H1 (cell line): Measurements from ENCODE around the gene PTPN3. TPM values are rescaled to one million over a fixed set of nuclear protein-coding genes. Genes with fewer than 3 reads are reported as not detected.

Experiments used
- CTCF ChIA-PET: fragments of 300-600 bp; sonication (Branson Sonifier 250); formaldehyde crosslinking; loops from one replicate; lab custom pipeline; 2021; ENCODE audit not compliant: partially characterized antibody; lab: Charles Lee
- POLR2A ChIA-PET: fragments of 300-600 bp; sonication (Branson Sonifier 250); formaldehyde crosslinking; loops from one replicate; lab custom pipeline; 2021; ENCODE audit warnings: inconsistent platforms; ENCODE audit not compliant: partially characterized antibody; lab: Charles Lee
- DNase-seq, 2 experiments: peaks; one replicate each; pipeline versions ENCODE4 v3.0.0 to v3.0.0-alpha.2; 2010 to 2022; ENCODE audit warnings: low spot score in 2 of 2, low read depth in 1 of 2, mixed read lengths in 1 of 2
- FAIRE-seq: peaks from 2 replicates; lab custom pipeline; 2011; peaks lifted over from hg19 to GRCh38; lab: Jason Lieb, UNC
- H2AFZ ChIP-seq: 2 replicates; pipeline ENCODE4 v1.8.1; 2012; ENCODE audit warnings: low read length, inconsistent platforms
- H2AK5ac ChIP-seq: 2 replicates; pipeline ENCODE4 v1.6.1; 2013; ENCODE audit warnings: low read depth, low read length
- H2BK120ac ChIP-seq: replicated peaks from 2 replicates; pipeline ENCODE3; 2013; ENCODE audit warnings: low read depth, low read length, inconsistent platforms
- H2BK12ac ChIP-seq: 2 replicates; pipeline ENCODE4 v1.6.1; 2013; ENCODE audit warnings: low read depth, low read length
- H2BK15ac ChIP-seq: 2 replicates; pipeline ENCODE4 v1.6.1; 2013; ENCODE audit warnings: low read length
- H2BK20ac ChIP-seq: 2 replicates; pipeline ENCODE4 v1.6.1; 2013; ENCODE audit warnings: low read length
- H2BK5ac ChIP-seq: 2 replicates; pipeline ENCODE4 v1.6.1; 2013; ENCODE audit warnings: low read depth, low read length
- H3K14ac ChIP-seq: 2 replicates; pipeline ENCODE4 v1.6.1; 2013; ENCODE audit warnings: inconsistent platforms; ENCODE audit not compliant: insufficient read length
- H3K18ac ChIP-seq: 2 replicates; pipeline ENCODE4 v1.6.1; 2013; ENCODE audit warnings: low read length; ENCODE audit errors: extremely low read depth
- H3K23ac ChIP-seq: 2 replicates; pipeline ENCODE4 v1.6.1; 2013; ENCODE audit warnings: inconsistent platforms; ENCODE audit not compliant: insufficient read length
- H3K23me2 ChIP-seq: 2 replicates; pipeline ENCODE4 v1.6.1; 2013; ENCODE audit warnings: low read depth, low read length
- H3K27ac ChIP-seq: 2 replicates; pipeline ENCODE4 v1.6.1; 2011; ENCODE audit warnings: low read depth, low read length, inconsistent platforms
- H3K27me3 ChIP-seq, 4 experiments: replicated peaks in 1 of 4; 1 replicate in 1 of 4; 2 replicates in 3 of 4; pipeline versions ENCODE4 v1.6.1 to v1.8.1; 2011 to 2013; ENCODE audit warnings: low read length in 3 of 4, mild to moderate bottlenecking in 3 of 4, inconsistent platforms in 2 of 4, mixed read lengths in 2 of 4, moderate library complexity in 1 of 4; ENCODE audit not compliant: control insufficient read depth in 3 of 4, insufficient read depth in 3 of 4; ENCODE audit errors: extremely low read depth in 1 of 4
- H3K36me3 ChIP-seq, 4 experiments: 2 replicates each; pipeline versions ENCODE4 v1.6.1 to v1.8.1; 2011 to 2013; ENCODE audit warnings: mild to moderate bottlenecking in 4 of 4, low read length in 3 of 4, moderate library complexity in 2 of 4, control low read depth in 1 of 4, inconsistent platforms in 1 of 4; ENCODE audit not compliant: insufficient read depth in 4 of 4, control insufficient read depth in 2 of 4
- H3K4ac ChIP-seq: replicated peaks from 2 replicates; pipeline ENCODE3; 2013; ENCODE audit warnings: low read length, low read depth, mixed read lengths, inconsistent platforms; ENCODE audit not compliant: insufficient read length
- H3K4me1 ChIP-seq, 4 experiments: replicated peaks in 1 of 4; 1 replicate in 1 of 4; 2 replicates in 3 of 4; pipeline versions ENCODE4 v1.6.1 to v1.8.1; 2011 to 2013; ENCODE audit warnings: low read length in 3 of 4, inconsistent platforms in 2 of 4, mixed read lengths in 1 of 4; ENCODE audit not compliant: insufficient read depth in 4 of 4, control insufficient read depth in 3 of 4
- H3K4me2 ChIP-seq, 2 experiments: 2 replicates each; pipeline versions ENCODE4 v1.6.1 to v1.8.1; 2011 to 2013; ENCODE audit warnings: low read depth in 2 of 2, low read length in 2 of 2, control low read depth in 1 of 2, inconsistent platforms in 1 of 2, mild to moderate bottlenecking in 1 of 2; ENCODE audit not compliant: insufficient read depth in 1 of 2
- H3K4me3 ChIP-seq, 4 experiments: fragments of 200-600, 300-600 bp in 1 of 4; sonication (generic), shearing (Covaris generic), sonication (Bioruptor Twin) in 1 of 4; 2 replicates each; pipeline versions ENCODE4 v1.5.1 to v1.8.1; 2011 to 2016; ENCODE audit warnings: low read length in 4 of 4, low read depth in 3 of 4, control low read depth in 2 of 4, inconsistent platforms in 2 of 4, mild to moderate bottlenecking in 2 of 4, mixed read lengths in 1 of 4, moderate library complexity in 1 of 4; ENCODE audit not compliant: insufficient read depth in 2 of 4; ENCODE audit errors: extremely low read depth in 1 of 4
- H3K56ac ChIP-seq: replicated peaks from 2 replicates; pipeline ENCODE3; 2013; ENCODE audit warnings: low read depth, mild to moderate bottlenecking, mixed read lengths, low read length, inconsistent platforms; ENCODE audit not compliant: insufficient read length
- H3K79me1 ChIP-seq: 2 replicates; pipeline ENCODE4 v1.6.1; 2013; ENCODE audit warnings: low read depth, low read length, control low read depth
- H3K79me2 ChIP-seq, 2 experiments: 2 replicates each; pipeline versions ENCODE4 v1.6.1 to v1.8.1; 2012 to 2013; ENCODE audit warnings: low read length in 2 of 2, mild to moderate bottlenecking in 2 of 2, inconsistent platforms in 1 of 2; ENCODE audit not compliant: insufficient read depth in 2 of 2, control insufficient read depth in 1 of 2
- H3K9ac ChIP-seq, 4 experiments: replicated peaks in 1 of 4; 1 replicate in 1 of 4; 2 replicates in 3 of 4; pipeline versions ENCODE4 v1.6.1 to v1.8.1; 2011 to 2013; ENCODE audit warnings: low read depth in 3 of 4, low read length in 3 of 4, control low read depth in 2 of 4, mild to moderate bottlenecking in 2 of 4, moderate library complexity in 2 of 4, inconsistent platforms in 1 of 4; ENCODE audit errors: extremely low read depth in 1 of 4
- H3K9me3 ChIP-seq, 2 experiments: 2 replicates each; pipeline versions ENCODE4 v1.6.1 to v1.8.1; 2012 to 2013; ENCODE audit warnings: mild to moderate bottlenecking in 2 of 2, moderate library complexity in 2 of 2, control low read depth in 1 of 2, inconsistent platforms in 1 of 2, low read depth in 1 of 2, low read length in 1 of 2, mixed read lengths in 1 of 2; ENCODE audit not compliant: insufficient read depth in 2 of 2
- H4K20me1 ChIP-seq, 2 experiments: replicated peaks in 1 of 2; 2 replicates each; pipeline versions ENCODE3 to v1.8.1; 2011 to 2013; ENCODE audit warnings: inconsistent platforms in 2 of 2, low read length in 2 of 2, mild to moderate bottlenecking in 1 of 2; ENCODE audit not compliant: insufficient read depth in 2 of 2, control insufficient read depth in 1 of 2
- H4K5ac ChIP-seq: 2 replicates; pipeline ENCODE4 v1.6.1; 2013; ENCODE audit warnings: low read length, low read depth, mixed read lengths, inconsistent platforms; ENCODE audit not compliant: insufficient read length
- H4K8ac ChIP-seq: 2 replicates; pipeline ENCODE4 v1.8.0; 2013; ENCODE audit warnings: mild to moderate bottlenecking, moderate library complexity, low read length, inconsistent platforms; ENCODE audit not compliant: insufficient read depth; ENCODE audit errors: extremely low read depth
- H4K91ac ChIP-seq: replicated peaks from 2 replicates; pipeline ENCODE3; 2013; ENCODE audit warnings: low read length, mixed read lengths, inconsistent platforms; ENCODE audit not compliant: insufficient read length
- ATF2 ChIP-seq: IDR thresholded peaks from 2 replicates; pipeline ENCODE4 v1.6.1; 2012; ENCODE audit warnings: low read length, inconsistent platforms
- CHD1 ChIP-seq: IDR thresholded peaks from 2 replicates; pipeline ENCODE4 v1.6.1; 2012; ENCODE audit warnings: low read depth, low read length, improper control_type of control experiment
- CREB1 ChIP-seq: IDR thresholded peaks from 2 replicates; pipeline ENCODE4 v1.6.1; 2012; ENCODE audit warnings: inconsistent platforms
- HDAC2 ChIP-seq, 2 experiments: fragments of 300-600 bp in 1 of 2; sonication (generic) in 1 of 2; IDR thresholded peaks; 2 replicates each; pipeline ENCODE4 v1.6.1; 2011 to 2012; ENCODE audit warnings: low read depth in 2 of 2, low read length in 2 of 2, mild to moderate bottlenecking in 2 of 2, moderate library complexity in 2 of 2, borderline replicate concordance in 1 of 2, inconsistent platforms in 1 of 2
- HDAC6 ChIP-seq: IDR thresholded peaks from one replicate; pipeline ENCODE4 v1.7.1; 2012; ENCODE audit warnings: low read depth, mild to moderate bottlenecking, inconsistent platforms, low read length, moderate library complexity
- JUN ChIP-seq: IDR thresholded peaks from 2 replicates; pipeline ENCODE4 v1.6.1; 2011; ENCODE audit warnings: low read depth, mild to moderate bottlenecking, improper control_type of control experiment, low read length
- POLR2AphosphoS5 ChIP-seq: IDR thresholded peaks from 2 replicates; pipeline ENCODE4 v1.6.1; 2011; ENCODE audit warnings: low read depth, low read length
- SAP30 ChIP-seq: fragments of 300-600 bp; sonication (generic); IDR thresholded peaks from 2 replicates; pipeline ENCODE4 v1.7.1; 2012; ENCODE audit warnings: low read length, moderate library complexity, mild to moderate bottlenecking, inconsistent platforms; ENCODE audit not compliant: insufficient read depth, insufficient replicate concordance
- SIN3A ChIP-seq, 2 experiments: IDR thresholded peaks in 1 of 2; conservative IDR thresholded peaks in 1 of 2; 2 replicates each; pipeline ENCODE4 v1.6.1; 2011 to 2012; ENCODE audit warnings: low read length in 2 of 2, improper control_type of control experiment in 1 of 2, low read depth in 1 of 2, mild to moderate bottlenecking in 1 of 2
- SP2 ChIP-seq: IDR thresholded peaks from 2 replicates; pipeline ENCODE4 v1.6.1; 2012; ENCODE audit warnings: mild to moderate bottlenecking, low read length, inconsistent platforms
- TAF1 ChIP-seq: IDR thresholded peaks from 2 replicates; pipeline ENCODE4 v1.6.1; 2011; ENCODE audit warnings: mild to moderate bottlenecking, low read depth, low read length
- ZNF274 ChIP-seq: IDR thresholded peaks from 2 replicates; pipeline ENCODE4 v1.7.0; 2012; ENCODE audit warnings: low read length, borderline replicate concordance; ENCODE audit errors: extremely low read depth
- WGBS, 2 experiments: shearing (Covaris generic) in 1 of 2; methylation state at CpG; one replicate each; pipeline versions ENCODE4 v1.1.6 to v1.1.7; 2013 to 2015; ENCODE audit warnings: low lambda C conversion rate in 2 of 2, mixed read lengths in 2 of 2, inconsistent platforms in 1 of 2, low coverage in 1 of 2, missing lambda C conversion rate in 1 of 2; ENCODE audit not compliant: insufficient replicate concordance in 2 of 2, insufficient coverage in 1 of 2, insufficient read length in 1 of 2; ENCODE audit errors: extremely low coverage in 1 of 2, missing lambda C conversion rate in 1 of 2; 5-methylcytosine and 5-hydroxymethylcytosine counted together
- polyA plus RNA-seq, 7 experiments: library from polyadenylated mRNA; depleted of rRNA in 3 of 7; stranded (reverse) in 5 of 7; unstranded in 2 of 7; fragments of >200 nt in 5 of 7; fragments of 200-250 nt in 2 of 7; gene quantifications; 1 replicate in 5 of 7; 2 replicates in 1 of 7; 4 replicates in 1 of 7; pipeline versions ENCODE4 v1.2.1 to v1.2.3, GENCODE V29; 2011 to 2013; ENCODE audit warnings: missing spikeins in 2 of 7, mixed read lengths in 2 of 7
- total RNA-seq: library from RNA; stranded (reverse); fragmentation: NEBNext Ultra II Directional; extraction: Animal tissue kit (Norgen Biotek cat#: 25700); gene quantifications from 2 replicates; pipeline ENCODE4 v1.2.1, GENCODE V29; 2021
- TF ChIP-seq, protein P1 (sequence below): IDR thresholded peaks from 2 replicates; pipeline ENCODE4 v1.6.1; 2012; ENCODE audit warnings: inconsistent platforms

Gene PTPN3
- total and polyA plus RNA-seq, 2 of the 8 experiments (the other 6 are each of a cell fraction or from before 2014, with no cell fraction given), result 2.9 to 3.7 TPM

GRCh38 chr9:109385499-109385898 is 112.6 kb downstream of the PTPN3 start:
- no peak overlapping the region for H3K23ac ChIP-seq
- H3K23me2 ChIP-seq, result no peaks in the 10 kb centered on the region
- no peak overlapping the region for H4K91ac ChIP-seq
- no peaks in the 10 kb centered on the region for H3K79me2 ChIP-seq
- no peak overlapping the region for H4K5ac ChIP-seq
- no peak overlapping the region for H2BK120ac ChIP-seq
- no peak overlapping the region for H2AK5ac ChIP-seq
- POLR2A ChIA-PET, result no interaction called here
- peaks cover 0 to 2% (median 0%) of the 10 kb centered on the region in 4 experiments; a peak in 2 of 8 replicates for H3K36me3 ChIP-seq
- H3K9ac ChIP-seq, result no peak overlapping the region
- CTCF ChIA-PET, result interaction anchor here (1.6 kb wide), 1 partner anchor 39 kb away, joined by 6 read pairs; no protein-coding TSS in a partner anchor
- H3K14ac ChIP-seq, result no peak overlapping the region
- no peak overlapping the region for H2BK15ac ChIP-seq
- FAIRE-seq, result no peak
- no peak overlapping the region for H3K56ac ChIP-seq
- no peaks in the 10 kb centered on the region for H3K4me1 ChIP-seq
- H2BK12ac ChIP-seq, result no peak overlapping the region
- no peak overlapping the region for H3K27ac ChIP-seq
- WGBS, 2 experiments, result 89% methylated on average over 3 of the region's 3 CpGs; no CpG with 5 or more reads in 1 of the 2 experiments
- no peak overlapping the region for H4K8ac ChIP-seq
- H2BK20ac ChIP-seq, result no peak overlapping the region
- H3K4me3 ChIP-seq, result no peak overlapping the region
- H2BK5ac ChIP-seq, result no peak overlapping the region
- no peaks in the 10 kb centered on the region; the same call in 1 of the 2 replicates for H3K79me1 ChIP-seq
- no peak overlapping the region for H3K4ac ChIP-seq
- no peaks in the 10 kb centered on the region for H3K9me3 ChIP-seq
- H3K4me2 ChIP-seq, result no peak overlapping the region
- no peaks in the 10 kb centered on the region for H4K20me1 ChIP-seq
- H3K18ac ChIP-seq, result no peak overlapping the region
- no peaks in the 10 kb centered on the region for H3K27me3 ChIP-seq
- H2AFZ ChIP-seq, result no peak overlapping the region
- no peak for DNase-seq
- TF ChIP-seq ATF2 (no peak), SP2 (no peak), CHD1 (no peak), ZNF274 (no peak), HDAC6 (no peak), SAP30 (no peak), CREB1 (no peak), SIN3A (conservative IDR thresholded peaks at IDR 0.05 in 1 of 2, IDR thresholded peaks at IDR 0.05 in 1 of 2; ENCODE audit: low read depth in 1 of 2, low read length in 2 of 2) (no peak), POLR2AphosphoS5 (no peak), HDAC2 (IDR thresholded peaks at IDR 0.05; ENCODE audit: borderline replicate concordance in 1 of 2, low read depth in 2 of 2, low read length in 2 of 2) (no peak), TAF1 (no peak), JUN (no peak)
- TF ChIP-seq, protein P1, sequence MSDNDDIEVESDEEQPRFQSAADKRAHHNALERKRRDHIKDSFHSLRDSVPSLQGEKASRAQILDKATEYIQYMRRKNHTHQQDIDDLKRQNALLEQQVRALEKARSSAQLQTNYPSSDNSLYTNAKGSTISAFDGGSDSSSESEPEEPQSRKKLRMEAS, result no peak
